K562 (cell line): ENCODE measurements around the gene MAST4. TPM values are rescaled to one million over a fixed set of nuclear protein-coding genes. Genes with fewer than 3 reads are reported as not detected.

Source experiments
- ARNT ChIP-seq, 2 experiments: fragments of 450-650 bp; IDR thresholded peaks; 2 replicates each; pipeline ENCODE4 v1.6.1; 2016; ENCODE audit warnings: mild to moderate bottlenecking in 1 of 2
- CBX1 ChIP-seq: sonication (generic); IDR thresholded peaks from 2 replicates; pipeline ENCODE4 v1.6.1; 2016; ENCODE audit warnings: antibody characterized with exemption, low read depth, mild to moderate bottlenecking
- CBX5 ChIP-seq: IDR thresholded peaks from 2 replicates; pipeline ENCODE4 v1.6.1; 2014; ENCODE audit warnings: low read depth, borderline replicate concordance
- CHD4 ChIP-seq: fragments of 200-600 bp; sonication (generic); IDR thresholded peaks from 3 replicates; pipeline ENCODE4 v1.6.1; 2012; ENCODE audit warnings: low read depth, mild to moderate bottlenecking, mixed read lengths, low read length, inconsistent platforms; ENCODE audit not compliant: insufficient read depth, insufficient replicate concordance, poor library complexity, severe bottlenecking
- GABPA ChIP-seq: fragments of 200-800 bp; sonication (Bioruptor generic); conservative IDR thresholded peaks from 2 replicates; pipeline ENCODE4 v1.6.1; 2016; ENCODE audit warnings: low read depth, missing genetic modification characterization, missing compliant biosample characterization
- MTA3 ChIP-seq: fragments of 450-650 bp; formaldehyde crosslinking; IDR thresholded peaks from 2 replicates; pipeline ENCODE4 v1.6.1; 2017; ENCODE audit warnings: mild to moderate bottlenecking, borderline replicate concordance
- RBFOX2 ChIP-seq: fragments of 200-400 bp; formaldehyde crosslinking; IDR thresholded peaks from 2 replicates; pipeline ENCODE4 v1.6.1; 2017; ENCODE audit warnings: low read depth, mild to moderate bottlenecking, low read length, moderate library complexity
- SMARCA4 ChIP-seq: fragments of 450-650 bp; IDR thresholded peaks from 2 replicates; pipeline ENCODE4 v1.6.1; 2016
- polyA plus RNA-seq, 8 experiments: library from polyadenylated mRNA; depleted of rRNA in 4 of 8; stranded (reverse) in 5 of 8; unstranded in 3 of 8; fragments of >200 nt; fragmentation: Nextera tagmentation in 2 of 8; fragmentation: Illumina TruSeq in 1 of 8; extraction: Ambion mirVana in 2 of 8; extraction: Trizol in 1 of 8; gene quantifications; 2 replicates each; pipeline versions ENCODE4 v1.2.1 to v1.2.3, GENCODE V29; 2011 to 2014; ENCODE audit warnings: inconsistent platforms in 1 of 8, missing spikeins in 1 of 8
- total RNA-seq, 7 experiments: library from RNA; depleted of rRNA in 6 of 7; stranded (reverse); fragments of >200 nt in 6 of 7; fragmentation: Illumina TruSeq in 2 of 7; extraction: Trizol in 2 of 7; gene quantifications; 2 replicates each; pipeline versions ENCODE4 v1.2.1 to v1.2.3, GENCODE V29; 2011 to 2021; ENCODE audit warnings: low replicate concordance in 1 of 7
- TF ChIP-seq, protein P1 (sequence below): fragments of 200-400 bp; formaldehyde crosslinking; IDR thresholded peaks from 2 replicates; pipeline ENCODE4 v1.6.1; 2017; ENCODE audit warnings: mild to moderate bottlenecking, low read depth, low read length, moderate library complexity
- TF ChIP-seq, protein P2 (sequence below): fragments of 250-450 bp; sonication (Bioruptor Pico); IDR thresholded peaks from 2 replicates; pipeline ENCODE4 v1.5.0; 2021
- TF ChIP-seq, protein P3 (sequence below): fragments of 450-650 bp; IDR thresholded peaks from 2 replicates; pipeline ENCODE4 v1.6.1; 2018; ENCODE audit warnings: mild to moderate bottlenecking, low read depth; ENCODE audit not compliant: partially characterized antibody
- TF ChIP-seq, protein P4 (sequence below): sonication (generic); formaldehyde crosslinking; IDR thresholded peaks from 2 replicates; pipeline ENCODE4 v1.8.1; 2023; ENCODE audit warnings: mild to moderate bottlenecking, missing genetic modification reagents
- TF ChIP-seq, protein P5 (sequence below): fragments of 250-450 bp; sonication (Bioruptor Pico); IDR thresholded peaks from 2 replicates; pipeline ENCODE4 v1.5.0; 2020; ENCODE audit warnings: mild to moderate bottlenecking, borderline replicate concordance
- TF ChIP-seq, protein P6 (sequence below): sonication (generic); formaldehyde crosslinking; IDR thresholded peaks from 2 replicates; pipeline ENCODE4 v1.8.0; 2022; ENCODE audit warnings: missing genetic modification reagents, mild to moderate bottlenecking, borderline replicate concordance

The MAST4 gene
- total and polyA plus RNA-seq, 9 of the 15 experiments (the other 6 are each of a cell fraction or from before 2014, with no cell fraction given) = 0.88 to 10.1 (median 5.2) TPM

DNA sequence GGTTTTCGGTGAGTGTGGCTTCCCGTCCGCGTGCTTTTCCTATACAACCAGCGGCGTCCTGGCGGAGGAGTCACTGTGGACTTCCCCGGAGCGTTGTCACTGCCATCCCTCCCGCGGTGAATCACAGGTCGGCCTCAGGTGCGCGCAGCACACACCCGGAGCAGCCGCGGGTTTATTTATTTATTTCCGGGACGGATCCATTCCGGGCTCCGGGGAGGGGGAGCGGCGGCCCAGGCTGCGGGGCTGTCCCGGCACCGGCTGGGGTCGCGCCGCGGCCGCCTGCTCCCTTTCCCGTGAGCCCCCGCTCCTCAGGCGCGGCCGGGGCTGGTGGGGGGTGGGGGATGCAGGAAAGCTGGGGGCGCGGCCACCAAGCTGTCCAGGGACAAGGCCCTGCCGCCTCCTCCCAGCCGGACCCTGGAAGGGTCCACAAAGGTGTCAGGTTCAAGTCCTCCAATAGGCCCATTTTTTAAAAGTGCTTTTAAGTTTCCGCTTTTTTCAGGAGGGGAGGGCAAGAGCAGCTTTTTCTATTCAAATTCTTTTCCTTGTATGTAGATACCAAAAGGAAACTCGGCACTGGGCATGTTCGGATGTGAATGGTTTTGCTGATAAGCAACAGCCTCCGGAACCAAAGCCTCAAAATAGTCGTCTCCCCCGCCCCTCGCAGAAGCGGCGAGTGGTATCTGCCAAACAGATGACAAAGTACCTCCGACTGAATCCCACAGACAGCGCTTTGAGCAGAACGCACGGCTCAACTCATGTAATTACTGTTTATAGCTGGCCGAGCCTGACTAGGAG lies 407.9 kb downstream of the MAST4 start (continued):
- TF ChIP-seq, protein P1, sequence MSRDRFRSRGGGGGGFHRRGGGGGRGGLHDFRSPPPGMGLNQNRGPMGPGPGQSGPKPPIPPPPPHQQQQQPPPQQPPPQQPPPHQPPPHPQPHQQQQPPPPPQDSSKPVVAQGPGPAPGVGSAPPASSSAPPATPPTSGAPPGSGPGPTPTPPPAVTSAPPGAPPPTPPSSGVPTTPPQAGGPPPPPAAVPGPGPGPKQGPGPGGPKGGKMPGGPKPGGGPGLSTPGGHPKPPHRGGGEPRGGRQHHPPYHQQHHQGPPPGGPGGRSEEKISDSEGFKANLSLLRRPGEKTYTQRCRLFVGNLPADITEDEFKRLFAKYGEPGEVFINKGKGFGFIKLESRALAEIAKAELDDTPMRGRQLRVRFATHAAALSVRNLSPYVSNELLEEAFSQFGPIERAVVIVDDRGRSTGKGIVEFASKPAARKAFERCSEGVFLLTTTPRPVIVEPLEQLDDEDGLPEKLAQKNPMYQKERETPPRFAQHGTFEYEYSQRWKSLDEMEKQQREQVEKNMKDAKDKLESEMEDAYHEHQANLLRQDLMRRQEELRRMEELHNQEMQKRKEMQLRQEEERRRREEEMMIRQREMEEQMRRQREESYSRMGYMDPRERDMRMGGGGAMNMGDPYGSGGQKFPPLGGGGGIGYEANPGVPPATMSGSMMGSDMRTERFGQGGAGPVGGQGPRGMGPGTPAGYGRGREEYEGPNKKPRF = no peak
- TF ChIP-seq, protein P2, sequence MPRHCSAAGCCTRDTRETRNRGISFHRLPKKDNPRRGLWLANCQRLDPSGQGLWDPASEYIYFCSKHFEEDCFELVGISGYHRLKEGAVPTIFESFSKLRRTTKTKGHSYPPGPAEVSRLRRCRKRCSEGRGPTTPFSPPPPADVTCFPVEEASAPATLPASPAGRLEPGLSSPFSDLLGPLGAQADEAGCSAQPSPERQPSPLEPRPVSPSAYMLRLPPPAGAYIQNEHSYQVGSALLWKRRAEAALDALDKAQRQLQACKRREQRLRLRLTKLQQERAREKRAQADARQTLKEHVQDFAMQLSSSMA (CRISPR knock-in tag) = no peak
- TF ChIP-seq GABPA (tag) = peak; percentile 75
- TF ChIP-seq MTA3 = 0 out of 2 replicates have a peak, but pooled peaks have one; percentile 47
- TF ChIP-seq CHD4 = no peak
- peak; percentile 45; the same call in 1 of the 2 replicates for TF ChIP-seq CBX1
- peak; percentile 72 for TF ChIP-seq SMARCA4
- TF ChIP-seq, protein P3, sequence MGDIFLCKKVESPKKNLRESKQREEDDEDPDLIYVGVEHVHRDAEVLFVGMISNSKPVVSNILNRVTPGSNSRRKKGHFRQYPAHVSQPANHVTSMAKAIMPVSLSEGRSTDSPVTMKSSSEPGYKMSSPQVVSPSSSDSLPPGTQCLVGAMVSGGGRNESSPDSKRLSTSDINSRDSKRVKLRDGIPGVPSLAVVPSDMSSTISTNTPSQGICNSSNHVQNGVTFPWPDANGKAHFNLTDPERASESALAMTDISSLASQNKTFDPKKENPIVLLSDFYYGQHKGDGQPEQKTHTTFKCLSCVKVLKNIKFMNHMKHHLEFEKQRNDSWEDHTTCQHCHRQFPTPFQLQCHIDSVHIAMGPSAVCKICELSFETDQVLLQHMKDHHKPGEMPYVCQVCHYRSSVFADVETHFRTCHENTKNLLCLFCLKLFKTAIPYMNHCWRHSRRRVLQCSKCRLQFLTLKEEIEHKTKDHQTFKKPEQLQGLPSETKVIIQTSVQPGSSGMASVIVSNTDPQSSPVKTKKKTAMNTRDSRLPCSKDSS = no peak
- TF ChIP-seq, protein P4, sequence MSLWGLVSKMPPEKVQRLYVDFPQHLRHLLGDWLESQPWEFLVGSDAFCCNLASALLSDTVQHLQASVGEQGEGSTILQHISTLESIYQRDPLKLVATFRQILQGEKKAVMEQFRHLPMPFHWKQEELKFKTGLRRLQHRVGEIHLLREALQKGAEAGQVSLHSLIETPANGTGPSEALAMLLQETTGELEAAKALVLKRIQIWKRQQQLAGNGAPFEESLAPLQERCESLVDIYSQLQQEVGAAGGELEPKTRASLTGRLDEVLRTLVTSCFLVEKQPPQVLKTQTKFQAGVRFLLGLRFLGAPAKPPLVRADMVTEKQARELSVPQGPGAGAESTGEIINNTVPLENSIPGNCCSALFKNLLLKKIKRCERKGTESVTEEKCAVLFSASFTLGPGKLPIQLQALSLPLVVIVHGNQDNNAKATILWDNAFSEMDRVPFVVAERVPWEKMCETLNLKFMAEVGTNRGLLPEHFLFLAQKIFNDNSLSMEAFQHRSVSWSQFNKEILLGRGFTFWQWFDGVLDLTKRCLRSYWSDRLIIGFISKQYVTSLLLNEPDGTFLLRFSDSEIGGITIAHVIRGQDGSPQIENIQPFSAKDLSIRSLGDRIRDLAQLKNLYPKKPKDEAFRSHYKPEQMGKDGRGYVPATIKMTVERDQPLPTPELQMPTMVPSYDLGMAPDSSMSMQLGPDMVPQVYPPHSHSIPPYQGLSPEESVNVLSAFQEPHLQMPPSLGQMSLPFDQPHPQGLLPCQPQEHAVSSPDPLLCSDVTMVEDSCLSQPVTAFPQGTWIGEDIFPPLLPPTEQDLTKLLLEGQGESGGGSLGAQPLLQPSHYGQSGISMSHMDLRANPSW (CRISPR knock-in tag) = no peak
- TF ChIP-seq, protein P5, sequence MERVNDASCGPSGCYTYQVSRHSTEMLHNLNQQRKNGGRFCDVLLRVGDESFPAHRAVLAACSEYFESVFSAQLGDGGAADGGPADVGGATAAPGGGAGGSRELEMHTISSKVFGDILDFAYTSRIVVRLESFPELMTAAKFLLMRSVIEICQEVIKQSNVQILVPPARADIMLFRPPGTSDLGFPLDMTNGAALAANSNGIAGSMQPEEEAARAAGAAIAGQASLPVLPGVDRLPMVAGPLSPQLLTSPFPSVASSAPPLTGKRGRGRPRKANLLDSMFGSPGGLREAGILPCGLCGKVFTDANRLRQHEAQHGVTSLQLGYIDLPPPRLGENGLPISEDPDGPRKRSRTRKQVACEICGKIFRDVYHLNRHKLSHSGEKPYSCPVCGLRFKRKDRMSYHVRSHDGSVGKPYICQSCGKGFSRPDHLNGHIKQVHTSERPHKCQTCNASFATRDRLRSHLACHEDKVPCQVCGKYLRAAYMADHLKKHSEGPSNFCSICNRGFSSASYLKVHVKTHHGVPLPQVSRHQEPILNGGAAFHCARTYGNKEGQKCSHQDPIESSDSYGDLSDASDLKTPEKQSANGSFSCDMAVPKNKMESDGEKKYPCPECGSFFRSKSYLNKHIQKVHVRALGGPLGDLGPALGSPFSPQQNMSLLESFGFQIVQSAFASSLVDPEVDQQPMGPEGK = no peak
- TF ChIP-seq RBFOX2 = peak; percentile 88
- TF ChIP-seq ARNT (IDR thresholded peaks at IDR 0.05) = 0 out of 4 replicates have a peak, but pooled peaks have one; percentile 38 to 54
- TF ChIP-seq, protein P6, sequence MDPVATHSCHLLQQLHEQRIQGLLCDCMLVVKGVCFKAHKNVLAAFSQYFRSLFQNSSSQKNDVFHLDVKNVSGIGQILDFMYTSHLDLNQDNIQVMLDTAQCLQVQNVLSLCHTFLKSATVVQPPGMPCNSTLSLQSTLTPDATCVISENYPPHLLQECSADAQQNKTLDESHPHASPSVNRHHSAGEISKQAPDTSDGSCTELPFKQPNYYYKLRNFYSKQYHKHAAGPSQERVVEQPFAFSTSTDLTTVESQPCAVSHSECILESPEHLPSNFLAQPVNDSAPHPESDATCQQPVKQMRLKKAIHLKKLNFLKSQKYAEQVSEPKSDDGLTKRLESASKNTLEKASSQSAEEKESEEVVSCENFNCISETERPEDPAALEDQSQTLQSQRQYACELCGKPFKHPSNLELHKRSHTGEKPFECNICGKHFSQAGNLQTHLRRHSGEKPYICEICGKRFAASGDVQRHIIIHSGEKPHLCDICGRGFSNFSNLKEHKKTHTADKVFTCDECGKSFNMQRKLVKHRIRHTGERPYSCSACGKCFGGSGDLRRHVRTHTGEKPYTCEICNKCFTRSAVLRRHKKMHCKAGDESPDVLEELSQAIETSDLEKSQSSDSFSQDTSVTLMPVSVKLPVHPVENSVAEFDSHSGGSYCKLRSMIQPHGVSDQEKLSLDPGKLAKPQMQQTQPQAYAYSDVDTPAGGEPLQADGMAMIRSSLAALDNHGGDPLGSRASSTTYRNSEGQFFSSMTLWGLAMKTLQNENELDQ = no peak
- TF ChIP-seq CBX5 = no peak
